GM20431 (cell line): ENCODE measurements around the gene RNF148.
"Not testable (repeated sequence)": the region's sequence is repeated elsewhere in the genome, so short reads cannot be mapped to it uniquely, and the experiment has no call there.

Experiments used
- in situ Hi-C: fragments of 300-500 bp; cut with MseI, MboI; formaldehyde crosslinking; loops from one replicate; pipeline ENCODE4 v1.15.0; 2020; ENCODE audit warnings: low sequenced_read_pairs; ENCODE audit not compliant: unreplicated experiment

Gene RNF148

GRCh38 chr7:122692769-122693309 lies 9.9 kb downstream of the RNF148 start:
- in situ Hi-C loops, result no loop called here

DNA sequence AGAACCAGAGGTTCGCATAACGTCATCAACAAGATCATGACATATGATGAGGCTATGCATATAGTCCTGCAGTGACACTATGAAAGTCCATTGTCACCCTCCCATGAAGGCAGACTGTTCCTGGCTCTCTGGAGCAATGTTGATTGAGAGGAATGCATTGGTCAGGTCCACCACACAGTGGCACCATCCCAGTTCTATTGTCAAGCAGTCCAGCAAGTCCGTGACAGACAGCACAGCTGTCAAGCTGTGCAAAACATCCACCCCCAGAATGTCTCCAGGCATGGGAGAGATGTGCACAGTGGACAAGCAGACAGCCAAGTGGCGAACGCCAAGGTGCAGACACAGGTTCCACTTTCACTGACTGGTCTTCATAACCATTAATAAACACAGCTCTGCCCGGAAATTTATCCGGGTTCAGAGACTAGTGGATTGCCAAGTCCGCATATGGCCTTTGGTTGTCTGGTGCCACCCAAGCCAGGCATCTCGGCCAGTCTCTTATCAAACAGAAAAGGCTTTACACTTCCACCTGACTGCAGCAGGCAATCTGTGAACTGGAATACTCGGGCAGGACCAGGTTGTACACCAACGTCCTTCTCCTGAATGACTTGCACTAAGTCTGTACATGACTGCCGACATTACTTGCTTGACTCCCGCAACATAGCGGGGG lies 11.0 kb downstream of the RNF148 start:
- in situ Hi-C loops, result no loop called here

- in situ Hi-C loops, result no loop called here
These were observed 13.2 kb downstream of the RNF148 start for GRCh38 chr7:122689346-122690109.

DNA sequence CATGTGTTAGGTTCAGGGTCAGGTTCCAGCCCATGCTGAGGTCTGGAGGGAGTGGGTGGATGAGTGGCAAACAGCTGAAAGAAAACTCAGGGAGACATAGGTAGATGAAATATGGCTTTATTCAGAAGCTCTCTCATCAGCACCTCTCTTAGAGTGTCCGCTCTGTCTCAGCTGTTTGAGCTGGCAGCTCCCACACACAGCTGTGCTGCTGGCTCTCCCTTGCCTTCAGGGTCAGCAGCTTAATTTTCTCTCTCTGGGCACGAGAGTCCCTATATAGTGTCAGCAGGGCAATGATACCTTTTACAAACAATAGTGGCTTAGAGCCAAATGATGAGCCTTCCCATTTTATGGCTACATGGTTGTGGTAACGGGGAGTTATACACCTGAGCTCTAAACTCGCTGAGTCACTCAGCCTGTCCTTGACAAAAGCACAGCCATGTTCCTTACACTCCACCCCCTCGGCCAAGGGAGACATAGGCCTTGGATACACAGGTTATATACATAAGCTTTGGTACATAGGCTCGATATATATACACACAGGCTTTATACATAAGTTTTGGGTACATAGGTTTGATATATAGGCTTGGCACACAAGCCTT lies 14.2 kb downstream of the RNF148 start:
- in situ Hi-C loops, result no loop called here

DNA sequence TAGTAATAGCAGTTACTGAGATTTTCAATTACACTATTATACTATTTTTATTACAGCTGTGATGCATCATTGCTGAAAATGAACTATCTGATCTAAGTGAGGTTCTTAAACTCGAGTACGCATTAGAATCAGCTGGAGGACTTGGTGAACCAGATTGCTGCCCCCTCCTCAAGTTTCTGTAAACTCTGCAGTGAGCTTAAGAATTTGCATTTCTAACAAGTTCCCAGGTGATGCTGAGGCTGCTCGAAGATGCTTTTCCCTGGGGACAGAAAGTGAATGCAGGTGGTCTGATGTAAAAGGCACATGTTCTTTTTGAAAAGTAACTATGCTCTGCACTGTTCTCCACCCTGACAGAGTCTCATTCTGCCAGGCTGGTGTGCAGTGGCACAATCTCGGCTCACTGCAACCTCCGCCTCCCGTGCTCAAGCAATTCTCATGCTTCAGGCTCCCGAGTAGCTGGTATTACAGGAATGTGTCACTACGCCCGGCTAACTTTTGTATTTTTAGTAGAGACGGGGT lies 16.3 kb downstream of the RNF148 start:
- in situ Hi-C loops, result no loop called here

DNA sequence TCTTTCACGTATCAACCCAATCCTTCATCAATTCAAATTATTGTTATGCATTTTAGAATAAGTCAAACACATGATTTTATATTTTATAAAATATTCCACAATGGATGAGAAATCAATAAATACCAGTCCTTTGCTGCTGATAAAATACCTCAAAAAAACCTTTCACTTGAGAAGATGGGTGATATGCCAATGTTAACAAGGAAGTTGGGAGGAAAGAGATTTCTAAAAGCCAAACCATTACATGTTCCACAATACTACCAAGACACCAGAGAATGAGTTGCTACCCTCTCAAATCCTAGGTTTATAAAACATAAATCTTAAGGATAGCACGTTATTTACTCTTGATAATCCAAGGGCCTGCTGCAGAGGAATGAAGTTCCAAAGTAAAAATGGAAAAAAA lies 18.2 kb downstream of the RNF148 start:
- in situ Hi-C loops, result no loop called here

- in situ Hi-C loops, result no loop called here
These were observed 19.7 kb downstream of the RNF148 start for GRCh38 chr7:122682815-122683550.

DNA sequence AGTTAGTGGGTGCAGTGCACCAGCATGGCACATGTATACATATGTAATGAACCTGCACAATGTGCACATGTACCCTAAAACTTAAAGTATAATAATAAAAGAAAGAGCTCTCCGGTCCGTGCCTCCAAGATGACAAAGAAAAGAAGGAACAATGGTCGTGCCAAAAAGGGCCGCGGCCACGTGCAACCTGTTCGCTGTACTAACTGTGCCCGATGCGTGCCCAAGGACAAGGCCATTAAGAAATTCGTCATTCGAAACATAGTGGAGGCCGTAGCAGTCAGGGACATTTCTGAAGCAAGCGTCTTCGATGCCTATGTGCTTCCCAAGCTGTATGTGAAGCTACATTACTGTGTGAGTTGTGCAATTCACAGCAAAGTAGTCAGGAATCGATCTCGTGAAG lies 21.5 kb downstream of the RNF148 start:
- in situ Hi-C loops, result not testable (repeated sequence)

DNA sequence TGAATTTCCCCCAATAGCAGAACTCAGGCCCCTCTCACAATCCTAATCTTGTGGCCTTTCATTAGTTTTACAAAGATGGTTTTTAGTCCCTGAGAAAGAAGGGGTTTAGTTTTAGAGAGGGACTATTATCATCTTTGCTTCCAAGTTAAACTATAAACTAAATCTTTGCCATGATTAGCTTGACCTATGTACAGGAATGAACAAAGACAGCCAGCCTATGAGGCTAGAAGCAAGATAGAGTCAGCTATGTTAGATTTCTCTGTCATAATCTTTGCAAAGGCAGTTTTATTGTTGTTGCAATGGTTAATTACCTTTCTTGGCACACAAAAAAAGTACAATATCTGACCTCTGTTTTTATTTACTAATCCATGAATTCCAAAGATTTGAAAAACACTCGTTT lies 22.9 kb downstream of the RNF148 start:
- in situ Hi-C loops, result no loop called here

DNA sequence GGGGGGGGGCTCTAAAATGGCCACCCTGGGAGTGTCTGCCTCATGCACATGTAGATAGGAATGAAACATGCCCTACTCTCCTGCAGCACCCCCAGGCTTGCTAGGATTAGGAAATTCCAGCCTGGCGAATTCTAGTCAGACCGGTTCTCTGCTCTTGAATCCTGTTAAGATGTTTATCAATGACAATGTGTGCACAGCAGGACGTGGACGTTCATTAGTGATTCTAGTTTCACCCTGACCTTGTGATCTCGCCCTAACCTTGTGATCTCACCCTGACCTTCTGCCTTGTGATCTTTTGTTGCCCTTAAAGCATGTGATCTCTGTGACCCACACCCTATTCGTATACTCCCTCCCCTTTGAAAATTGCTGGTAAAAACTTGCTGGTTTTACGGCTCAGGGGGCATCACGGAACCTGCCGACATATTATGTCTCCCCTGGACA lies 23.4 kb downstream of the RNF148 start:
- in situ Hi-C loops, result not testable (repeated sequence)

GRCh38 chr7:122677149-122677548 lies 25.6 kb downstream of the RNF148 start:
- in situ Hi-C loops, result no loop called here

DNA sequence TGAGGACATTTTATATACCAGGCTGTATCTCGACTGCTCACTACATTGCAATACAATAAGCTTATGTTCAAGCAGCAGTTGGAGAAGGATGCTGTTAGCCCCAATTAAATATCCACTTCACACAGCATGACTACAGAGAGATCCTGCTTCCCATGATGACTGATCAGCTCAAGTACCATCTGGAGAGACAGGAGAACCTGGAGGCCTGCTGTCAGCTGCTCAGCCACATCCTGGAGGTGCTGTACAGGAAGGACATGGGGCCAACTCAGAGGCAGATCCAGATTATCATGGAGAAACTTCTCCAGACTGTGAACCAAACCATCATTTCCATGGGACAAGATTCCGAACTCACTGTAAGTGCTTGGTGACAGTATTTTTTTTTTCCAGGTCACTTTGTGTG lies 26.3 kb downstream of the RNF148 start:
- in situ Hi-C loops, result no loop called here

- in situ Hi-C loops, result no loop called here
These were observed 27.1 kb downstream of the RNF148 start for GRCh38 chr7:122675621-122676020.

GRCh38 chr7:122675011-122675410 lies 27.7 kb downstream of the RNF148 start:
- in situ Hi-C loops, result no loop called here

DNA sequence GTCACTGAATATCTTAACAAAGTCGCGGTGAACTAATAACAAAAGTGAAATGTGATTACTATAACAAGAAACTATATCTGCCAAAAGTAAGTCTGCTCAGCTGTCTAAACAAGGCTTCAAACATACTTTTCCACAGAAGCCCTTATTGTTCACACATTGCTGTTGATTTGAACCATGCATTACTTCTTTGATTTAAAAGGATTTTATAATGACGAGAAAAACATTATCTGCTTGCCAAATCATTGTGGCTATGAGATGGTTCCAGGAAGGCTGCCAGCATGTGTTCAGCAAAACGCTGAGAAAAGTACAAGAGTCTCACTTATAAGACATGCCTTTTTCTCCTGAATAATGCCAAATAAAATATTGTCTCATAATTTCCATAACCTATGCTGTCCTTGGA lies 28.2 kb downstream of the RNF148 start:
- in situ Hi-C loops, result no loop called here

DNA sequence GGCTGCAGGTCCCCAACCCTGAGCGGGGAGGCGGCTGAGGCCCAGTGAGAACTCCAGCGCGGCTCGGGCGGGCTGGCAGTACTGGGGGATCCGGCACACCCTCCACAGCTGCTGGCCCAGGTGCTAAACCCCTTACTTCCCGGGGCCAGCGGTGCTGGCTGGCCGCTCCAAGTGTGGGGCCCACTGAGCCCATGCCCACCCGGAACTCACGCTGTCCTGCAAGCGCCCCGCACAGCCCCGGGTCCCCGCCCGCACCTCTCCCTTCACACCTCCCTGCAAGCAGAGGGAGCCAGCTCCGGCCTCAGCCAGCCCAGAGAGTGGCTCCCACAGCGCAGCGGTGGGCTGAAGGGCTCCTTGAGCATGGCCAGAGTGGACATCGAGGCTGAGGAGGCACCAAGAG lies 28.8 kb downstream of the RNF148 start:
- in situ Hi-C loops, result no loop called here

GRCh38 chr7:122672536-122672935 lies 30.2 kb downstream of the RNF148 start:
- in situ Hi-C loops, result no loop called here

DNA sequence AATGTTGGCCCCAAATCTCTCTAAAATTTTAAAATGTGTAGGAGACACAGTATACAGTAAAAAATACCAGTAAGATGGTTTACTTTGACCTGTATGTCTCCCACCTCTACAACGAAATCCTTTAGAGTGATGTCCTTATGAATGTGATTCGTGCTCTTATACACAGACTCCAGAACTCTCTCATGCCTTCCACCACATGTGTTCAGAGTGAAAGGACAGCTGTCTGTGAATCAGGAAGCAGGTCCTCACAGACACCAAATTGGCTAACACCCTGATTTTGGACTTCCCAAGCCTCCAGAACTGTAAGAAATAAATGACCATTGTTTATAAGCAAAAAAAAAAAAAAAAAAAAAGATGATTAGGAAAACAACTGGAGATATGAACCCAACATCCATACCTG lies 39.0 kb downstream of the RNF148 start:
- in situ Hi-C loops, result no loop called here

DNA sequence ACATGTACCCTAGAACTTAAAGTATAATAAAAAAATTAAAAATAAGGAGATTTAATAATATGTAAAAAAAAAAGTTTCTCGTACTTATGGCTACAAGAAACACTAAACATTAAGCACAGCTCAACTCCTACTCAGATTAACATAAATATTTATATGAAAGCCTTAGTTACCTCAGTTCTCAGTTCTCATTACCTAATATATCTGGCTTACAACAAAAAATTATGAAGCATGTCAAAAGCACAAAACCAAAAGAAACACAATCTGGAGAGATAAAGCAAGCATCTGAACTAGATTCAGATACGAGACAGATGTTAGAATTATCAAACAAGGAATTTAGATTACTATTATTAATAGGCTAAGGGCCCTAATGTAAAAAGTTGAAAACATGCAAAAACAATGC lies 43.9 kb downstream of the RNF148 start:
- in situ Hi-C loops, result no loop called here

- in situ Hi-C loops, result no loop called here
These were observed 49.0 kb downstream of the RNF148 start for GRCh38 chr7:122653685-122654084.
